Mucosa of stomach (tissue), 1 donor: ENCODE data around the gene EPB41L5.
"Not testable (repeated sequence)": the region's sequence is repeated elsewhere in the genome, so short reads cannot be mapped to it uniquely, and the experiment has no call there.

ENCODE experiments used
- H3K27me3 ChIP-seq: one replicate; pipeline ENCODE4 v1.7.0; 2013; ENCODE audit warnings: mild to moderate bottlenecking, low read length; ENCODE audit not compliant: control insufficient read depth, insufficient read depth
- H3K36me3 ChIP-seq: one replicate; pipeline ENCODE4 v1.7.0; 2013; ENCODE audit warnings: low read length; ENCODE audit not compliant: control insufficient read depth, insufficient read depth
- H3K4me1 ChIP-seq: one replicate; pipeline ENCODE4 v1.7.0; 2013; ENCODE audit warnings: mild to moderate bottlenecking, low read length; ENCODE audit not compliant: control insufficient read depth, insufficient read depth
- H3K4me3 ChIP-seq: one replicate; pipeline ENCODE4 v1.7.0; 2013; ENCODE audit warnings: low read length
- H3K9ac ChIP-seq: one replicate; pipeline ENCODE4 v1.7.0; 2013; ENCODE audit warnings: mild to moderate bottlenecking, low read length, moderate library complexity
- H3K9me3 ChIP-seq: one replicate; pipeline ENCODE4 v1.7.0; 2013; ENCODE audit warnings: mild to moderate bottlenecking, low read length, moderate library complexity; ENCODE audit not compliant: control insufficient read depth
- donor health status: Pancreatic carcinoma.

The EPB41L5 gene

DNA sequence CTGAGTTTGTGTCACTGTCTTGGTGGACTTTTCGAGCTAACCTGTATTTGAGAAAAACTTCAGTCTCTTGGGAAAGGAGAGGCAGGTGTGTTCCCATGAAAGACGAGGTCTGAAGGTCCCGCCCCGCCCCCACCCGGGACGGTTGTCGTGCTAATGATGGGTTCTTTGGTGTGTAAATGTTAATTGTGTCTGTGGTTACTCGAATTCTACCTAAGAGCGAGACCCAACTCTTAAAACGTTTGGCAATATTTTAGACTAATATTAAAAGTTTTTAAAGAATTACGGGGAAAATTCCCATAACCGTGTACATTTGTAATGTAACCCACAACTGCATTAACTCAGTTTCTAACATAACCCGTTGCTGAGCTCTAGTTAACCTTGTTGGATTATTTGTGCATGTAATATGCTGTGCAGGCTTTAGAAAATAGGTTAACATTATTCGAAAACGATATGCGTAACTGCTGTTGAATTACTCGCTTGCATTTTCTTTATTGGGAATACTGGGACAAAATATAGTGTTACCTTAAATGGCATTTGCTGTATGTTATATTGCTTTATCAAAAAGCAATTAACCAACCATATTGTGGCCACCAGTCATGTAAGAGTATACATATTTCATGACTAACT, 833 bp downstream of the EPB41L5 start:
- no peaks in the 10 kb centered on the region for H3K9me3 ChIP-seq

DNA sequence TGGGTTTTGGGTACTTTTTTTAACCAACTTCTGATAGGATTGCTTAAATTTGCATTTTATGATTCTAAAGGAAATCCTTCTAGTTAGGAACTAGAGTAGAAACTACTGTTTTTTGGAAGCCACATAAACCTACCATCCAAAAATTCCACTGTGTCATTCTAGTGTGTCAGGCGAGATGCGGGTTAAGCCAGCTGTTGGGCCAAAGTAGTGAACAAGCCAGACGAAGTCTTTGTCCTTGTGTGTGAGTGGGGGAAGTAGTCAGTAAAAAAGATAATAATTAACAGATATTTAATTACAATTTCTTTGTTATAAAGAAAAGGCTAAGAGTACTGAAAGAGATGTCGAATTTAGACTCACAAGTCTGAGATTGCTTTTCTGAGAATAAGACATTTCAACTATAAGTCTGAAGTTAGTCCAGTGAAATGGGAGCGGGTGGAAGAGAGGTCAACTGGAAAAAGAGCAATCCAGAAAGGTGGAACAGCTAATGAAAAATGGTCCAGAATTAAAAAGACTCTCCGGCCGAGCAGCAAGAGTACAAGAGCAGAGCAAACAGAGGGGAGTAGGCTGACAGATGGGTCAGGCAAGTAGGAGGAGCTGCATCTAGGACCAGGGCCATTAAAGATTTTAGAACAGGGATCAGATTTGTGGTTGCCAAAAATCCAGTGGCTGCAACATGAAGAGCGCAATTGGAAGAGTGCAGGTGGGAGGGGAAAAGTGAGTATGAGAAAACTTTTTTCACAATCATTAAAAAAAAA, 1.5 kb downstream of the EPB41L5 start:
- Histone ChIP-seq H3K4me1 (peaks cover 8% of the 10 kb centered on the region), H3K9ac (no peak overlapping the region), H3K27me3 (no peaks in the 10 kb centered on the region), H3K36me3 (no peaks in the 10 kb centered on the region), H3K4me3 (peak overlapping the region; percentile 78), H3K9me3 (no peaks in the 10 kb centered on the region)

More for the DNA sequence above, 833 bp downstream of the EPB41L5 start:
- H3K9ac ChIP-seq, result peak overlapping the region; percentile 87
- H3K36me3 ChIP-seq, result no peaks in the 10 kb centered on the region
- H3K27me3 ChIP-seq, result no peaks in the 10 kb centered on the region
- peaks cover 8% of the 10 kb centered on the region for H3K4me1 ChIP-seq
- peak overlapping the region; percentile 78 for H3K4me3 ChIP-seq

DNA sequence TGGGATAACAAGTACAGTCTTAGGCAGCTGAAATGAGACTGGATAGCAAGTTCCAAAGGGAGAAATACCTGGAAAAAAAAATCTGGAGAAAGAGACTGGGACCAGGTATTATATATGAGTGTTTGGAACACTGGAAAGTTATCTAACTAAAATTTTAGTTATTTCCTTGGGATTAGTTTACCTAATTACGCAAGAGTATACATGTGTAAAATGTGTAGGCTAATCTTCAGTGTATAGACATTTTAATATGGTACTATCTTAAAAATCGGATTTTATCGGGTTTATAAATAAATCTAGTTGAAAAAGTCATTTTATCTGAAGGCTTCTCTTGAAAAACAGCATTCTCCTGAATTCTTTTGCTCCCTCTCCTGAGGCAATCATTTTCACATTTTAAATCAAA, 3.9 kb downstream of the EPB41L5 start:
- Histone ChIP-seq H3K9ac (no peak overlapping the region), H3K4me3 (no peak overlapping the region), H3K36me3 (no peaks in the 10 kb centered on the region), H3K27me3 (no peaks in the 10 kb centered on the region), H3K9me3 (no peaks in the 10 kb centered on the region), H3K4me1 (peaks cover 8% of the 10 kb centered on the region)

DNA sequence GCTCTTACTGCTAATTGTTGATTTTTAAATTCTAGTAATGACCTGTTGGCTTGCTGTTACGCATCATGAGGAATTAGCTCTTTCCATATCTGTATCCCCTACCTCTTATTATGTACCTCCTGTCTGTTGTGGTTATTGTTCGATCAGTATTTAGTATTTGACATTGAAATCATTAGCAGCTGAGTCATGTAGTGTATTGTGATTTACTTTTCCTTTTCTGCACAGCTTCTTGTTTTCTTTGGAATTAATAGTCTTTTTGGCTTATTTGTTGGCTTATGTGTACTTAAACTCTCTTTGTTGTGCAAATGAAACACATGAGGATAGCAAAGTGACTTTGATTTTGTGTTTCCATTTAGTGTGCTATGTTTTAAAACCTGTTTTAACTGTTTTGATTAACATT, 4.3 kb downstream of the EPB41L5 start:
- H3K9me3 ChIP-seq, result no peaks in the 10 kb centered on the region
- H3K4me3 ChIP-seq, result no peak overlapping the region
- H3K27me3 ChIP-seq, result no peaks in the 10 kb centered on the region
- no peak overlapping the region for H3K9ac ChIP-seq
- H3K36me3 ChIP-seq, result no peaks in the 10 kb centered on the region
- peaks cover 8% of the 10 kb centered on the region for H3K4me1 ChIP-seq

DNA sequence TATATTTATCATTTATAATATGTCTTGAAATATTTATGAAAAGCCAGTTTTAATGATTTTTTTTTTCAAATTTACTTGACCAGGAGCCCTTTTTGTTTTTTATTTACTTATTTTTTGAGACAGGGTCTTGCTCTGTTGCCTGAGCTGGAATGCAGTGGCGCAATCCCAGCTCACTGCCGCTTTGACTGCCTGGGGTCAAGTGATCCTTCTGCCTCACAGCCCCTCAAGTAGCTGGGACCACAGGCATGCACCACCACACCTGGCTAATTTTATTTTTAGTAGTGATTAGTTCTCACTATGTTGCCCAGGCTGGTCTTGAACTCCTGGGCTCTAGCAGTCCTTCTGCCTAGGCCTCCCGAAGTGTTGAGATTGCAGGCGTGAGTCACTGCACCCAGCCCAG, 5.7 kb downstream of the EPB41L5 start:
- H3K9me3 ChIP-seq, result no peaks in the 10 kb centered on the region

DNA sequence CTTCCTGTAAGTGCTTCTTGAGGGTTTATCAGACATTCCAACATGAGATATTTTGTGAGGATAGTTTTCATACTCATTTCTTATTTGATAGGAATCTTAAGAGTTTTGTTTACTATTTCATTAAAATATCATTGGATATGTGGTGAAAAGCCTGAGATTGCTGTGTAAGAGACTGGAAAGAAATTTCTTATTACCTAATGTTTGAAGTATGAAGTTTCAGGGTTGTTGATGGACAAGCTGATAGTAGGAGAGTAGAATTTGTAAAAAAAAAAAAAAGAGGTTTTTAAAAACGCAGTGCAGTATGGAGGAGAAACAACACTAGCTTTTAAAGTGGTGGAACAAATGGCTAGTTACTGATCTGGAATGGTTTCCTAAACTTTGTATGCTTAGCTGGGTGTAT, 7.7 kb downstream of the EPB41L5 start:
- H3K9ac ChIP-seq, result no peak overlapping the region
- no peaks in the 10 kb centered on the region for H3K36me3 ChIP-seq
- peaks cover 4% of the 10 kb centered on the region for H3K4me1 ChIP-seq
- no peak overlapping the region for H3K4me3 ChIP-seq
- no peaks in the 10 kb centered on the region for H3K27me3 ChIP-seq
- H3K9me3 ChIP-seq, result no peaks in the 10 kb centered on the region

More for the DNA sequence above, 5.7 kb downstream of the EPB41L5 start:
- Histone ChIP-seq H3K4me3 (no peak overlapping the region), H3K36me3 (no peaks in the 10 kb centered on the region), H3K4me1 (peaks cover 8% of the 10 kb centered on the region), H3K27me3 (no peaks in the 10 kb centered on the region), H3K9ac (no peak overlapping the region)

DNA sequence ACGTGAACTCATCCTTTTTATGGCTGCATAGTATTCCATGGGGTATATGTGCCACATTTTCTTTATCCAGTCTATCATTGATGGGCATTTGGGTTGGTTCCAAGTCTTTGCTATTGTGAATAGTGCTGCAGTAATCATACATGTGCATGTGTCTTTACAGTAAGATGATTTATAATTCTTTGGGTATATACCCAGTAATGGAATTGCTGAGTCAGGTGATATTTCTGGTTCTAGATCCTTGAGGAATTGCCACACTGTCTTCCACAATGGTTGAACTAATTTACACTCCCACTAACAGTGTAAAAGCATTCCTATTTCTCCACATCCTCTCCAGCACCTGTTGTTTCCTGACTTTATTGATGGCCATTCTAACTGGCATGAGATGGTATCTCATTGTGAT, 9.6 kb downstream of the EPB41L5 start:
- not testable (repeated sequence) for H3K9me3 ChIP-seq, H3K4me3 ChIP-seq, H3K27me3 ChIP-seq, H3K4me1 ChIP-seq, H3K36me3 ChIP-seq, H3K9ac ChIP-seq

DNA sequence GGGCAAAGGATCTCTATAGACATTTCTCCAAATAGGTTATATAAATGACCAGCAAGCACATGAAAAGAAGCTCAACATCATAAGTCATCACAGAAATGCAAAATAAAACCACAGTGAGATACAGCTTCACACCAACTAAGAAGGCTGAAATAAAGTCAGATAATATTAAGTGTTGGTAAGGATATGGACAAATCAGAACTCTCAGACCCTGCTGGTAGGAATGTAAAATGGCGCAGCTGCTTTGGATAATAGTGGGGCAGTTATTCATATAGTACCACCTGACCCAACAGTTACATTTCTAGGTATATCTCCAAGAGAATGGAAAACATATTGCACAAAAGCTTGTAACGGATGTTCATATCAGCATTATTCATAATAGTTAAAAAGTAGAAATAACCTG, 14.0 kb downstream of the EPB41L5 start:
- Histone ChIP-seq H3K36me3 (no peaks in the 10 kb centered on the region), H3K4me3 (no peak overlapping the region), H3K9me3 (no peaks in the 10 kb centered on the region), H3K9ac (no peak overlapping the region), H3K4me1 (no peaks in the 10 kb centered on the region), H3K27me3 (no peaks in the 10 kb centered on the region)

DNA sequence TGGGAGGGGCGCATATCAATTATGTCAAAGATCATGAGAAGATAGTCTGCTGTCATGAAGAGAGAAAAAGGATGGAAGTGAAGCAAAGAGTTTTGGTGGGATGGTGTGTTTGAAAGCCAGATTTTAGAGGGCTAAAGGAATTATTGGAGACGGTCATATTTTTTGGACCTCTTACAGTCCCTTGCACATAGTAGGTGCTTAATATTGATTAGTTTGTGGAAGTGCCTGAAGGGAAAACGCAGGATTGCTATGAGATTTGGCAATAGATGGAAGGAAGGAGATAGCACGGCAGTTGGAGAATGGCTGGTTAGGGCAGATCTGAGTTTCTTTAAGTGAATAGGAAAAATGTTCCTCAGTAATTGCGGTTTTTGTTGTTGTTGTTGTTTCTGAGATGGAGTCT, 15.9 kb downstream of the EPB41L5 start:
- Histone ChIP-seq H3K4me1 (no peaks in the 10 kb centered on the region), H3K9ac (no peak overlapping the region), H3K9me3 (no peaks in the 10 kb centered on the region), H3K27me3 (no peaks in the 10 kb centered on the region), H3K4me3 (no peak overlapping the region), H3K36me3 (no peaks in the 10 kb centered on the region)

DNA sequence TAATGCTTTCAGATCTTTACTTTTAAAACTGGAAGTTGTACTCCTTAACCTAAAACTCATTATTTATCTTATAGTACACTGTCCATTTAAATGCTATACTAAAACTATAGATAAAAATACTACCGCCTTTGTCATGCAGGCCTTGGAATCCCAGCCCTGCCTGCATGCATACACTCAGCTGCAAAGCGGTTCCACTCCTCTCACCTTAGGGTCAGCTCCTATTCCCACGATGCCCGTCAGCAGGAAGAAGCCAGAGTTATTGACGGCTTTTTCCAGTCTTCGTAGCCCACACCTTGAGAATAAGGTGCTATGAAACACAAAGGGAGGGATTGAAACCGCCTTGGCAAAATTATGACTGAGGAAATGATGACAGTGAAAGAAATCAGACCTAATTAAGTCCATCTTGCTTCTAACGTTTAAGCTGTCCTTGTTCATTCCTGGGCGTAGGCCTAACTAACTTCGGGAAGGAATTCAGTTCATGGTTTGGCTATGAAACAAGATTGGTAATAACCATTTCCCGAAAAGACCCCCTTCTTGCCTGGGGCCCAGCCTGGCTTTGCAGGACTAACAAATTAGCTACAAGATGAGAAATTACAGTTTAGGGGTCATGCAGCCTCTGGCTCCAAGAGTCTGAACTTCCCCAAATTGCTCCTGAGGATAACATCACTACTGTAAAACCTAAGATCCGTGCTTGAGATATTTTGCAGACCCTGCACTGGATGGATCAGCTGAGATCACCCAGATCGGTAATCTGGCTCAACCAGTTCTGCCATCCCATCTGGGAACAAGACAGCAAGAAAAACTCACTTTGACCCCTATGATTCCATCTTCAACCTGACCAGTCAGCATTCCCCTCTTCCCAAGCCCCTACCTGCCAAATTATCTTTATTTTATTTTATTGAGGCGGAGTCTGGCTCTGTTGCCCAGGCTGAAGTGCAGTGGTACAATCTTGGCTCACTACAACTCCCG, 17.1 kb downstream of the EPB41L5 start:
- Histone ChIP-seq H3K27me3 (no peaks in the 10 kb centered on the region), H3K36me3 (no peaks in the 10 kb centered on the region), H3K9ac (no peak overlapping the region), H3K4me3 (no peak overlapping the region), H3K9me3 (no peaks in the 10 kb centered on the region), H3K4me1 (no peaks in the 10 kb centered on the region)

DNA sequence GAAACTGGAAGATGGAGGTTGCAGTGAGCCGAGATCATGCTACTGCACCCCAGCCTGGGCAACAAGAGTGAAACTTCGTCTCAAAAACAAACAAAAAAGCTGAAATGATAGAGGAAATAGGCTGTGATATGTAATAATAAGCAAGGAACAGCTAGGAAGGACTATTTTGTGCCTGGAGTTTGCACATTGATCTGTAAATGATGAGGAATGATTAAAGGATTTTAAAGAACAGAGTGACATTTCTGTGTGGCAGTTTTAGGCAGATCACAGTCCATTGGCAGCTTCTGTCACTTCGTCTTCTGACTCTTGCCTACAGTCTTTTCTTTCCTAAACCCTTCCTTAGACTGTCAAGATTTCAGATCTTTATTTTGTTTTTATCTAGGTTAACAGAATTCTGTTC, 19.4 kb downstream of the EPB41L5 start:
- Histone ChIP-seq H3K36me3 (no peaks in the 10 kb centered on the region), H3K27me3 (no peaks in the 10 kb centered on the region), H3K9me3 (no peaks in the 10 kb centered on the region), H3K4me3 (no peak overlapping the region), H3K9ac (no peak overlapping the region), H3K4me1 (no peaks in the 10 kb centered on the region)

DNA sequence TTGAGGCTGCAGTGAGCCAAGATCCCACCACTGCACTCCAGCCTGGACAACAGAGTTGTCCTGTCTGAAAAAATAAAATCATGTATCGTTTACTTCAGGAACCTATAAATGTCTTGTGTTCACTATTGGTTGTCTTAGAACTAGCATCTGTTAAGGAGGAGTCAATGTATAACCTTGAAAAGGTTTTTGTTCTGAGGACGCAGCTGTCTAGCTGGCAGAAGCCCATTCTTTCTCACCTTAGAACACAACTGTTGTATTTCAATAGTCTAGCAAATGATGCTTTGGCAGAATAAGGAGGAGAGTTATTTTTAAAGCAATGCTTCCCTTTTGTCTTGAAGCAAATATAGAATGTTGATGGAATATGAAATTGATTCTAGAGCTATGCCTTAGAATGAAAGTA, 21.1 kb downstream of the EPB41L5 start:
- no peaks in the 10 kb centered on the region for H3K27me3 ChIP-seq
- no peaks in the 10 kb centered on the region for H3K36me3 ChIP-seq
- no peaks in the 10 kb centered on the region for H3K9me3 ChIP-seq
- no peak overlapping the region for H3K9ac ChIP-seq
- no peaks in the 10 kb centered on the region for H3K4me1 ChIP-seq
- no peak overlapping the region for H3K4me3 ChIP-seq
